Neuronal stem cell (in vitro differentiated cells): ENCODE measurements around the gene SIGLECL1.
"Not testable (repeated sequence)": the region's sequence is repeated elsewhere in the genome, so short reads cannot be mapped to it uniquely, and the experiment has no call there.

Experiments
- DNase-seq: peaks from one replicate; pipeline ENCODE4 v3.0.0-alpha.2; 2013; ENCODE audit warnings: low spot score
- H2AFZ ChIP-seq: one replicate; pipeline ENCODE4 v1.6.1; 2013; ENCODE audit warnings: mild to moderate bottlenecking, low read length, inconsistent platforms
- H2AK5ac ChIP-seq: 2 replicates; pipeline ENCODE4 v1.6.1; 2013; ENCODE audit warnings: low read depth, mild to moderate bottlenecking, inconsistent platforms, low read length, moderate library complexity, mixed read lengths
- H2BK120ac ChIP-seq: 2 replicates; pipeline ENCODE4 v1.6.1; 2013; ENCODE audit warnings: low read depth, mild to moderate bottlenecking, inconsistent platforms, low read length, moderate library complexity, mixed read lengths
- H2BK12ac ChIP-seq: one replicate; pipeline ENCODE4 v1.6.1; 2013; ENCODE audit warnings: low read length, inconsistent platforms
- H2BK15ac ChIP-seq: 2 replicates; pipeline ENCODE4 v1.6.1; 2013; ENCODE audit warnings: mild to moderate bottlenecking, low read length, inconsistent platforms, mixed read lengths
- H2BK5ac ChIP-seq: one replicate; pipeline ENCODE4 v1.6.1; 2013; ENCODE audit warnings: inconsistent platforms, mild to moderate bottlenecking, low read length, moderate library complexity
- H3K14ac ChIP-seq: one replicate; pipeline ENCODE4 v1.6.1; 2013; ENCODE audit warnings: low read length, inconsistent platforms
- H3K18ac ChIP-seq: 2 replicates; pipeline ENCODE4 v1.6.1; 2013; ENCODE audit warnings: low read length, inconsistent platforms
- H3K23ac ChIP-seq: 2 replicates; pipeline ENCODE4 v1.6.1; 2013; ENCODE audit warnings: low read depth, mild to moderate bottlenecking, mixed read lengths, low read length, inconsistent platforms; ENCODE audit not compliant: poor library complexity
- H3K27ac ChIP-seq: replicated peaks from 3 replicates; pipeline ENCODE4 v1.5.1; 2013; ENCODE audit warnings: low read length, inconsistent platforms
- H3K27me3 ChIP-seq, 3 experiments: 2 replicates each; pipeline ENCODE4 v1.6.1; 2013; ENCODE audit warnings: low read length in 3 of 3, mild to moderate bottlenecking in 2 of 3, inconsistent platforms in 1 of 3, low read depth in 1 of 3, mixed read lengths in 1 of 3, moderate library complexity in 1 of 3; ENCODE audit not compliant: control insufficient read depth in 3 of 3, insufficient read depth in 3 of 3
- H3K36me3 ChIP-seq, 2 donors: replicated peaks in 1 of 2; 2 replicates each; pipeline ENCODE4 v1.6.1; 2013; ENCODE audit warnings: low read length in 2 of 2; ENCODE audit not compliant: control insufficient read depth in 2 of 2, insufficient read depth in 2 of 2
- H3K4ac ChIP-seq: 2 replicates; pipeline ENCODE4 v1.6.1; 2013; ENCODE audit warnings: inconsistent platforms, mild to moderate bottlenecking, low read length, moderate library complexity
- H3K4me1 ChIP-seq, 2 donors: 1 replicate in 1 of 2; 2 replicates in 1 of 2; pipeline ENCODE4 v1.6.1; 2013; ENCODE audit warnings: low read length in 2 of 2, low read depth in 1 of 2; ENCODE audit not compliant: control insufficient read depth in 2 of 2, insufficient read depth in 1 of 2
- H3K4me2 ChIP-seq: one replicate; pipeline ENCODE4 v1.6.1; 2013; ENCODE audit warnings: mild to moderate bottlenecking, low read length, inconsistent platforms; ENCODE audit not compliant: insufficient read depth, poor library complexity, severe bottlenecking
- H3K4me3 ChIP-seq, 2 donors: 2 replicates each; pipeline ENCODE4 v1.5.1; 2013; ENCODE audit warnings: low read length in 2 of 2, mild to moderate bottlenecking in 2 of 2, inconsistent platforms in 1 of 2, moderate library complexity in 1 of 2
- H3K79me1 ChIP-seq: one replicate; pipeline ENCODE4 v1.6.1; 2013; ENCODE audit warnings: low read depth, mild to moderate bottlenecking, inconsistent platforms, low read length, moderate library complexity
- H3K9ac ChIP-seq: one replicate; pipeline ENCODE4 v1.6.1; 2013; ENCODE audit warnings: mild to moderate bottlenecking, low read depth, low read length, inconsistent platforms; ENCODE audit not compliant: poor library complexity
- H3K9me3 ChIP-seq, 2 donors: replicated peaks in 1 of 2; 2 replicates each; pipeline versions ENCODE3 to v1.6.1; 2013; ENCODE audit warnings: low read length in 2 of 2, mild to moderate bottlenecking in 2 of 2, inconsistent platforms in 1 of 2, low read depth in 1 of 2, mixed read lengths in 1 of 2, moderate library complexity in 1 of 2; ENCODE audit not compliant: control insufficient read depth in 2 of 2, insufficient read depth in 1 of 2
- H4K8ac ChIP-seq: one replicate; pipeline ENCODE4 v1.6.1; 2013; ENCODE audit warnings: low read depth, mild to moderate bottlenecking, inconsistent platforms, low read length, moderate library complexity
- H4K91ac ChIP-seq: one replicate; pipeline ENCODE4 v1.6.1; 2013; ENCODE audit warnings: low read length, low read depth, mild to moderate bottlenecking, inconsistent platforms; ENCODE audit not compliant: poor library complexity
- WGBS, 2 donors: extraction: QIAGEN DNeasy Blood & Tissue Kit; methylation state at CpG; one replicate each; pipeline ENCODE4 v1.1.7; 2013; ENCODE audit warnings: missing lambda C conversion rate in 2 of 2, mixed read lengths in 1 of 2; ENCODE audit not compliant: insufficient read length in 2 of 2, insufficient replicate concordance in 1 of 2; ENCODE audit errors: extremely low coverage in 2 of 2; 5-methylcytosine and 5-hydroxymethylcytosine counted together

Gene SIGLECL1

DNA sequence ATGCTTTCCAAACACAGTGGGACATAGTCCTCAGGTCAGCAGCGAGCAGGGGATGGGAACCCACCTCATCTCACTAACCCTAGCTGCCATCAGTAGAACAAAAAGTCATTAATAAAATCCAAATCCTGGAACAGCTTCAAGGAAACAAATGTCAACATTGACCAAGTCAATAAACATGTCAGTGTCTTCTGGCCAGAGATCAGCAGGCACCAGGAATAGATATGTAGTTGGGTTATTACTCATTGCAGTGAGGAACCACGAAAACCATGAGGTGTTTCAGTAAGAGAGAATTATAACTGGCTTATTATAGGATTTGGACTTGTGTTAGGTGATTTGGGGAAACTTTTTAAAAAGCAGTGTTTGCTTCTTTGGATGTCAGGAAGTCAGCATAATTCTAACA is 43.1 kb upstream of the SIGLECL1 start:
- no CpG with 5 or more reads among the region's 2 CpGs for WGBS, 2 donors

DNA sequence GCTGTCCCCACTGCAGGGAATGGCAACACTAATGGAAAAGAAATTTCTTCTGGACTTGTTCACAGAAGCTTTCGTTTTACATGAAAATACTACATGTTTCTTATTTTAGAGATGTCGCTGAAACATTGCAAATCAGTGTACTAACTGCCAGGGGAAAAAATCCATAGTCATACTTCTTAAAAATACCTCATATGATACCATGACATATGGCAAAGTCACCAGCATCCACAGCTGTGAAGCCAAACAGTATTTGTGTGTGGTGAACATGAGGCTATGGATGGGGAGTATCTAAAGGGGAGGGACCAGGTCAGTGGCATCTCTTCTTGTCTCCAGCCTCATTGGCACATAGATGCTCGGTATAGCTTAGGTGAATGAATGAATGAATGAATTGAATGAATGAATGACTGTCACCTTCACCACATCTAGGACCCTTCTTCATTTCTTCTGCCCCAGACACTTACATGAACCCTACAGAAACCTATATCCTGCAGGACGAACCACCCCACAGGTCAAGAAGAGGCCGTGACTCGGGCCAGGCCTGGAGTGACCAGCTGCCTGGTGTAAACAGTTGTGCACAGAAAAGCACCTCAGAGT is 40.6 kb upstream of the SIGLECL1 start:
- Histone ChIP-seq H3K9ac (no peak overlapping the region), H3K4me2 (no peak overlapping the region), H3K9me3 (peaks cover 0 to 4% of the 10 kb centered on the region in 2 donors), H3K14ac (no peak overlapping the region), H3K4me1 (no peaks in the 10 kb centered on the region), H2BK5ac (no peak overlapping the region), H3K18ac (no peak overlapping the region), H2BK12ac (no peak overlapping the region), H3K4me3 (no peak overlapping the region), H4K8ac (no peak overlapping the region), H3K4ac (no peak overlapping the region), H4K91ac (no peak overlapping the region), H3K36me3 (no peaks in the 10 kb centered on the region), H3K23ac (no peak overlapping the region), H2AK5ac (no peak overlapping the region), H3K27ac (no peak overlapping the region), H2AFZ (peak overlapping the region; percentile 85), H3K27me3 (no peaks in the 10 kb centered on the region), H3K79me1 (no peaks in the 10 kb centered on the region), H2BK15ac (no peak overlapping the region), H2BK120ac (no peak overlapping the region)
- no peak for DNase-seq
- WGBS, 2 donors = no CpG with 5 or more reads among the region's 6 CpGs

More for the DNA sequence above, 43.1 kb upstream of the SIGLECL1 start:
- Histone ChIP-seq H2BK5ac (no peak overlapping the region), H2AFZ (no peak overlapping the region), H3K4ac (no peak overlapping the region), H3K4me3 (no peak overlapping the region), H3K9me3 (peaks cover 0 to 2% of the 10 kb centered on the region in 2 donors), H3K4me1 (no peaks in the 10 kb centered on the region), H3K18ac (no peak overlapping the region), H3K79me1 (no peaks in the 10 kb centered on the region), H2BK12ac (no peak overlapping the region), H3K27ac (no peak overlapping the region), H2AK5ac (no peak overlapping the region), H2BK120ac (no peak overlapping the region), H4K91ac (no peak overlapping the region), H3K9ac (no peak overlapping the region), H3K27me3 (no peaks in the 10 kb centered on the region), H3K4me2 (no peak overlapping the region), H3K14ac (no peak overlapping the region), H3K23ac (no peak overlapping the region), H4K8ac (no peak overlapping the region), H3K36me3 (no peaks in the 10 kb centered on the region), H2BK15ac (no peak overlapping the region)
- no peak for DNase-seq

DNA sequence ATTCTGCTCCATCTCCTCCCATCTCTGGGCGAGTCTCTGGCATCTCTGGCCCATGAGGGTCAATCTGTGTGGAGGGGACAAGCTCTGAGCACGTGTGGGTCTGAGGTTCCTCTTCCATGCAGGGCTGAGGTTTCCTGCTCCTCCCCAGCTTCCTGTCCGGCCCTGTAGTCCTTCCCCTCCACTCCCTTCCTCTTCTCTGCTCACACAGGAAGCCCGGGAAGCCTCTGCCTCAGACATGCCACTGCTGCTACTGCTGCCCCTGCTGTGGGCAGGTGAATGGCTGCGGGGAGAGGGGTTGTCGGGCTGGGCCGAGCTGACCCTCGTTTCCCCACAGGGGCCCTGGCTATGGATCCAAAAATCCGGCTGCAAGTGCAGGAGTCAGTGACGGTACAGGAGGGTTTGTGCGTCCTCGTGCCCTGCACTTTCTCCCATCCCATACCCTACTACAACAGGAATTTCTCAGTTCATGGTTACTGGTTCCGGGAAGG is 40.0 kb upstream of the SIGLECL1 start:
- peak overlapping the region; percentile 85 for H2AFZ ChIP-seq
- not testable (repeated sequence) for H3K4me1 ChIP-seq, DNase-seq, H3K36me3 ChIP-seq, H3K18ac ChIP-seq, H3K27me3 ChIP-seq, H3K79me1 ChIP-seq, H2AK5ac ChIP-seq, H3K27ac ChIP-seq, H3K4me3 ChIP-seq, H2BK15ac ChIP-seq, H2BK120ac ChIP-seq, H4K8ac ChIP-seq, H3K4me2 ChIP-seq, H3K14ac ChIP-seq, H4K91ac ChIP-seq, H3K9me3 ChIP-seq, H2BK12ac ChIP-seq, H2BK5ac ChIP-seq, H3K4ac ChIP-seq, H3K23ac ChIP-seq, H3K9ac ChIP-seq
- WGBS, 2 donors = no CpG with 5 or more reads among the region's 13 CpGs

DNA sequence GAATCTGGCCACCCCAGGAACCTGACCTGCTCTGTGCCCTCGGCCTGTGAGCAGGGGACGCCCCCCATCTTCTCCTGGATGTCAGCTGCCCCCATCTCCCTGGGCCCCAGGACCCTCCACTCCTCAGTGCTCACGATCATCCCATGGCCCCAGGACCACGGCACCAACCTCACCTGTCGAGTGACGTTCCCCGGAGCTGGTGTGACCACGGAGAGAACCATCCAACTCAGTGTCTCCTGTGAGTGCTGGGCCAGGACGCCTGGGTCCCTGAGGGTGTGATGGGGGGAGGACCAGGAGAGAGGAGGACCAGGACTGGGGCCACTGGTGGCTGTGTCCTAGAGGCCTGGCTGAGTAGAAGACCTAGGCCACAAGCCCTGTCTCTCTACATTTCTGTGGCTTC is 39.0 kb upstream of the SIGLECL1 start:
- no peak for DNase-seq
- no peak overlapping the region for H3K4me2 ChIP-seq
- no peak overlapping the region for H2BK15ac ChIP-seq
- H3K4me3 ChIP-seq = no peak overlapping the region
- no peak overlapping the region for H2AFZ ChIP-seq
- no peak overlapping the region for H3K18ac ChIP-seq
- H3K23ac ChIP-seq = no peak overlapping the region
- H4K8ac ChIP-seq = no peak overlapping the region
- peak overlapping the region; percentile 44 for H2AK5ac ChIP-seq
- peak overlapping the region; percentile 27 for H3K14ac ChIP-seq
- H3K9me3 ChIP-seq = peaks cover 0 to 9% of the 10 kb centered on the region in 2 donors
- no peak overlapping the region for H3K9ac ChIP-seq
- H3K36me3 ChIP-seq = no peaks in the 10 kb centered on the region
- H4K91ac ChIP-seq = no peak overlapping the region
- H3K27ac ChIP-seq = no peak overlapping the region
- no peaks in the 10 kb centered on the region for H3K79me1 ChIP-seq
- no peak overlapping the region for H3K4ac ChIP-seq
- H2BK120ac ChIP-seq = no peak overlapping the region
- H3K27me3 ChIP-seq = no peaks in the 10 kb centered on the region
- H2BK12ac ChIP-seq = peak overlapping the region; percentile 16
- WGBS, 2 donors = no CpG with 5 or more reads among the region's 9 CpGs
- no peaks in the 10 kb centered on the region for H3K4me1 ChIP-seq
- H2BK5ac ChIP-seq = no peak overlapping the region
